SK-N-SH treated with all-trans-retinoic acid at 6 μM for 48 hours (cell line): Measurements from ENCODE around the gene INSYN1.

Experiments used
- ATAC-seq: fragments of 200-7000 bp; cut with Tn5 transposase; 3 replicates; pipeline ENCODE4 v1.9.1; 2020; ENCODE audit warnings: mild to moderate bottlenecking, moderate library complexity
- ARNTL ChIP-seq: fragments of 450-650 bp; formaldehyde crosslinking; IDR thresholded peaks from 2 replicates; pipeline ENCODE4 v1.5.0; 2020; ENCODE audit warnings: low read depth, mild to moderate bottlenecking, moderate library complexity, borderline replicate concordance
- BACH2 ChIP-seq: fragments of 250-450 bp; sonication (Bioruptor Pico); IDR thresholded peaks from 2 replicates; pipeline ENCODE4 v1.9.0; 2021; ENCODE audit warnings: mild to moderate bottlenecking, borderline replicate concordance
- ESRRG ChIP-seq: fragments of 250-450 bp; sonication (Bioruptor Pico); IDR thresholded peaks from 2 replicates; pipeline ENCODE4 v1.6.1; 2021; ENCODE audit warnings: mild to moderate bottlenecking
- ISL1 ChIP-seq: fragments of 250-450 bp; sonication (Bioruptor Pico); IDR thresholded peaks from 2 replicates; pipeline ENCODE4 v2.1.2; 2022; ENCODE audit warnings: mild to moderate bottlenecking, moderate library complexity
- OSR1 ChIP-seq: fragments of 250-450 bp; sonication (Bioruptor Pico); IDR thresholded peaks from 2 replicates; pipeline ENCODE4 v1.8.0; 2022; ENCODE audit warnings: moderate library complexity, mild to moderate bottlenecking, inconsistent platforms
- PPARA ChIP-seq: fragments of 250-450 bp; sonication (Bioruptor Pico); IDR thresholded peaks from 2 replicates; pipeline ENCODE4 v1.5.0; 2020; ENCODE audit warnings: mild to moderate bottlenecking, borderline replicate concordance
- RARB ChIP-seq: fragments of 250-450 bp; sonication (Bioruptor Pico); IDR thresholded peaks from 2 replicates; pipeline ENCODE4 v1.8.0; 2021; ENCODE audit warnings: mild to moderate bottlenecking, moderate library complexity
- SNAI2 ChIP-seq: fragments of 250-450 bp; sonication (Bioruptor Pico); IDR thresholded peaks from 2 replicates; pipeline ENCODE4 v1.5.0; 2020; ENCODE audit warnings: mild to moderate bottlenecking, moderate library complexity
- TCF4 ChIP-seq: fragments of 250-450 bp; sonication (Bioruptor Pico); IDR thresholded peaks from 2 replicates; pipeline ENCODE4 v1.8.0; 2021; ENCODE audit warnings: mild to moderate bottlenecking, moderate library complexity, borderline replicate concordance
- ZC3H10 ChIP-seq: fragments of 250-450 bp; sonication (Bioruptor Pico); IDR thresholded peaks from 2 replicates; pipeline ENCODE4 v1.5.1; 2021; ENCODE audit warnings: mild to moderate bottlenecking, moderate library complexity
- ZFP3 ChIP-seq: fragments of 250-450 bp; sonication (Bioruptor Pico); IDR thresholded peaks from 2 replicates; pipeline ENCODE4 v1.5.0; 2020; ENCODE audit warnings: mild to moderate bottlenecking, moderate library complexity
- ZFP30 ChIP-seq: fragments of 450-650 bp; formaldehyde crosslinking; IDR thresholded peaks from 2 replicates; pipeline ENCODE4 v1.5.0; 2022; ENCODE audit warnings: mild to moderate bottlenecking, moderate library complexity
- ZNF565 ChIP-seq: fragments of 450-650 bp; formaldehyde crosslinking; conservative IDR thresholded peaks from 2 replicates; pipeline ENCODE4 v1.5.0; 2020; ENCODE audit warnings: low read depth, mild to moderate bottlenecking, moderate library complexity
- ZNF70 ChIP-seq: fragments of 450-650 bp; formaldehyde crosslinking; IDR thresholded peaks from 2 replicates; pipeline ENCODE4 v1.5.0; 2020; ENCODE audit warnings: mild to moderate bottlenecking, moderate library complexity
- TF ChIP-seq, protein P1 (sequence below): fragments of 250-450 bp; sonication (Bioruptor Pico); IDR thresholded peaks from 2 replicates; pipeline ENCODE4 v1.5.1; 2020; ENCODE audit warnings: low read depth, mild to moderate bottlenecking, moderate library complexity
- TF ChIP-seq, protein P2 (sequence below): fragments of 250-450 bp; sonication (Bioruptor Pico); IDR thresholded peaks from 2 replicates; pipeline ENCODE4 v1.8.0; 2021; ENCODE audit warnings: low read depth, mild to moderate bottlenecking, moderate library complexity, borderline replicate concordance
- TF ChIP-seq, protein P3 (sequence below): fragments of 250-450 bp; sonication (Bioruptor Pico); IDR thresholded peaks from 2 replicates; pipeline ENCODE4 v1.8.0; 2020; ENCODE audit warnings: mild to moderate bottlenecking, moderate library complexity, borderline replicate concordance
- TF ChIP-seq, protein P4 (sequence below): fragments of 250-450 bp; sonication (Bioruptor Pico); IDR thresholded peaks from 2 replicates; pipeline ENCODE4 v1.5.0; 2020; ENCODE audit warnings: mild to moderate bottlenecking, moderate library complexity
- TF ChIP-seq, protein P5 (sequence below): fragments of 250-450 bp; sonication (Bioruptor Pico); IDR thresholded peaks from 2 replicates; pipeline ENCODE4 v1.5.1; 2021; ENCODE audit warnings: mild to moderate bottlenecking, moderate library complexity

INSYN1 gene

DNA sequence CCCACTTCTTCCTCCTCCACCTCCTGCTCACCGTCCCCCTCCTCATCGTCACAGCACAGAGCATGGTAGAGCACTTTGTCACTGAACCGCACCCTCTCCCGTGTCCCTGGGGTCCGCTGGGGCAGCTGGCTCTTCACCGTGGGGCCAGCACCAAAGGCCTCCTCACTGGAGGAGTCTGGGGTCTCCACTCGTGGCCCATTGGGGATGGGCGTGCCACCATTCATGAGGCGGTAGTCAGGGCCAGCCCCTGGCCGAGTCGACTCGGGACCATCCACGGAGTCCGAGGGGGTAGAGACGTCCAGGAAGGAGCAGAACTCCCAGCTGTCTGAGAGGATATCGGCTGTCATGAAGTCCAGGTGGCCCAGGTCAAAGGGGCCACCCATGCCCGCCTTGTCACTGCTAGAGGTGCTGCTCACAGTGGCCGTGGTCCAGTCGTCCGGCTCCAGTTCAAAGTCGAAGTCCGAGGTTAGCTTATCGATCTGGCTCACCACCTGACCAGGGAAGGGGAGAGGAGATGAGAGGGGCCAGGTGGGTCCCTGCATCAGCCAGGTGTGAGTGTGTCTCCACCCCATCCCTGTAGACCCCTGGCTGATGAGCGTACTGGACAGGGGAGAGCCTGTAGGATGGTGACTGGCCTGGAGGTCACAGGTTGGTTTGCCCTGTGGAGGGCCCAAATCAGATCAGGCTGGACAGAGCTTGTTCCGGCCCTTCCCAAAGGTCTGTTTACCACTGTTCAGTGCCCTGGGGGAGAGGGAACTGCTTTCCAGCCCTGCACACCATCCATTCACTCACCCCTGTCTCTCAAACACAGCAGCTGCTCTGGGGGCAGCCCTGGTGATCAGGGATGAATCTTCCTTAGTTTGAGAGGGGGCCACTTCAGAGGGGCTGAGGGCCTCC is 12.8 kb downstream of the INSYN1 start:
- no peak for ATAC-seq
- TF ChIP-seq ISL1 = no peak
- TF ChIP-seq ZNF565 (CRISPR knock-in tag) = no peak
- no peak for TF ChIP-seq PPARA (CRISPR knock-in tag)
- TF ChIP-seq ZNF70 (CRISPR knock-in tag) = no peak
- TF ChIP-seq, protein P1, sequence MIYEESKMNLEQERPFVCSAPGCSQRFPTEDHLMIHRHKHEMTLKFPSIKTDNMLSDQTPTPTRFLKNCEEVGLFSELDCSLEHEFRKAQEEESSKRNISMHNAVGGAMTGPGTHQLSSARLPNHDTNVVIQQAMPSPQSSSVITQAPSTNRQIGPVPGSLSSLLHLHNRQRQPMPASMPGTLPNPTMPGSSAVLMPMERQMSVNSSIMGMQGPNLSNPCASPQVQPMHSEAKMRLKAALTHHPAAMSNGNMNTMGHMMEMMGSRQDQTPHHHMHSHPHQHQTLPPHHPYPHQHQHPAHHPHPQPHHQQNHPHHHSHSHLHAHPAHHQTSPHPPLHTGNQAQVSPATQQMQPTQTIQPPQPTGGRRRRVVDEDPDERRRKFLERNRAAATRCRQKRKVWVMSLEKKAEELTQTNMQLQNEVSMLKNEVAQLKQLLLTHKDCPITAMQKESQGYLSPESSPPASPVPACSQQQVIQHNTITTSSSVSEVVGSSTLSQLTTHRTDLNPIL (CRISPR knock-in tag) = no peak
- TF ChIP-seq, protein P2, sequence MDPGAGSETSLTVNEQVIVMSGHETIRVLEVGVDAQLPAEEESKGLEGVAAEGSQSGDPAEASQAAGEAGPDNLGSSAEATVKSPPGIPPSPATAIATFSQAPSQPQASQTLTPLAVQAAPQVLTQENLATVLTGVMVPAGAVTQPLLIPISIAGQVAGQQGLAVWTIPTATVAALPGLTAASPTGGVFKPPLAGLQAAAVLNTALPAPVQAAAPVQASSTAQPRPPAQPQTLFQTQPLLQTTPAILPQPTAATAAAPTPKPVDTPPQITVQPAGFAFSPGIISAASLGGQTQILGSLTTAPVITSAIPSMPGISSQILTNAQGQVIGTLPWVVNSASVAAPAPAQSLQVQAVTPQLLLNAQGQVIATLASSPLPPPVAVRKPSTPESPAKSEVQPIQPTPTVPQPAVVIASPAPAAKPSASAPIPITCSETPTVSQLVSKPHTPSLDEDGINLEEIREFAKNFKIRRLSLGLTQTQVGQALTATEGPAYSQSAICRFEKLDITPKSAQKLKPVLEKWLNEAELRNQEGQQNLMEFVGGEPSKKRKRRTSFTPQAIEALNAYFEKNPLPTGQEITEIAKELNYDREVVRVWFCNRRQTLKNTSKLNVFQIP (CRISPR knock-in tag) = no peak
- TF ChIP-seq ARNTL (CRISPR knock-in tag) = no peak
- no peak for TF ChIP-seq SNAI2 (CRISPR knock-in tag)

DNA sequence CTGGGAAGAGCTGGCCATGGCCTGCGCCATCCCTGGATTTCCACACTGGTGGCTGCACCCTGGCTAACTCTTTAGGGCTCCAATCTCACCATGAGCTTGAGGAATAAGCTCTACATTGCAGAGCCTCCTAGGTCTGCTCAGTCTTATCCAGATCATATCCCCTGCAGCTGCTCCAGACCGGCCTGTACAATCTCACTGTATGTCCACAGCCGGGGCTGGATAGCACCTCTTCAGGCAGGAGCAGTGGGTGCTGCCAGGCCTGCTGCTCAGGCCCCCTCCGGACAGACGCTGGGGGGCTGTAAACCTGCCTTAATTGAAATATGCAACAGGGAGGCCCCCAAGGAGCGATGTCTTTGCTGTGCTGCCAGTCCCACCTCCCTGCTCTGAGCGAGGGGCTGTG is 15.6 kb downstream of the INSYN1 start:
- ATAC-seq = peak; percentile 44

More for the DNA sequence above, 15.6 kb downstream of the INSYN1 start:
- TF ChIP-seq ESRRG (no peak), RARB (CRISPR knock-in tag) (no peak), ARNTL (CRISPR knock-in tag) (no peak), ZFP3 (no peak), ZC3H10 (CRISPR knock-in tag) (no peak), ZFP30 (CRISPR knock-in tag) (no peak), BACH2 (CRISPR knock-in tag) (no peak), TCF4 (CRISPR knock-in tag) (no peak), OSR1 (CRISPR knock-in tag) (no peak), PPARA (CRISPR knock-in tag) (no peak)
- TF ChIP-seq, protein P1 (CRISPR knock-in tag) = no peak
- TF ChIP-seq, protein P3, sequence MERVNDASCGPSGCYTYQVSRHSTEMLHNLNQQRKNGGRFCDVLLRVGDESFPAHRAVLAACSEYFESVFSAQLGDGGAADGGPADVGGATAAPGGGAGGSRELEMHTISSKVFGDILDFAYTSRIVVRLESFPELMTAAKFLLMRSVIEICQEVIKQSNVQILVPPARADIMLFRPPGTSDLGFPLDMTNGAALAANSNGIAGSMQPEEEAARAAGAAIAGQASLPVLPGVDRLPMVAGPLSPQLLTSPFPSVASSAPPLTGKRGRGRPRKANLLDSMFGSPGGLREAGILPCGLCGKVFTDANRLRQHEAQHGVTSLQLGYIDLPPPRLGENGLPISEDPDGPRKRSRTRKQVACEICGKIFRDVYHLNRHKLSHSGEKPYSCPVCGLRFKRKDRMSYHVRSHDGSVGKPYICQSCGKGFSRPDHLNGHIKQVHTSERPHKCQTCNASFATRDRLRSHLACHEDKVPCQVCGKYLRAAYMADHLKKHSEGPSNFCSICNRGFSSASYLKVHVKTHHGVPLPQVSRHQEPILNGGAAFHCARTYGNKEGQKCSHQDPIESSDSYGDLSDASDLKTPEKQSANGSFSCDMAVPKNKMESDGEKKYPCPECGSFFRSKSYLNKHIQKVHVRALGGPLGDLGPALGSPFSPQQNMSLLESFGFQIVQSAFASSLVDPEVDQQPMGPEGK (CRISPR knock-in tag) = no peak
- TF ChIP-seq, protein P4, sequence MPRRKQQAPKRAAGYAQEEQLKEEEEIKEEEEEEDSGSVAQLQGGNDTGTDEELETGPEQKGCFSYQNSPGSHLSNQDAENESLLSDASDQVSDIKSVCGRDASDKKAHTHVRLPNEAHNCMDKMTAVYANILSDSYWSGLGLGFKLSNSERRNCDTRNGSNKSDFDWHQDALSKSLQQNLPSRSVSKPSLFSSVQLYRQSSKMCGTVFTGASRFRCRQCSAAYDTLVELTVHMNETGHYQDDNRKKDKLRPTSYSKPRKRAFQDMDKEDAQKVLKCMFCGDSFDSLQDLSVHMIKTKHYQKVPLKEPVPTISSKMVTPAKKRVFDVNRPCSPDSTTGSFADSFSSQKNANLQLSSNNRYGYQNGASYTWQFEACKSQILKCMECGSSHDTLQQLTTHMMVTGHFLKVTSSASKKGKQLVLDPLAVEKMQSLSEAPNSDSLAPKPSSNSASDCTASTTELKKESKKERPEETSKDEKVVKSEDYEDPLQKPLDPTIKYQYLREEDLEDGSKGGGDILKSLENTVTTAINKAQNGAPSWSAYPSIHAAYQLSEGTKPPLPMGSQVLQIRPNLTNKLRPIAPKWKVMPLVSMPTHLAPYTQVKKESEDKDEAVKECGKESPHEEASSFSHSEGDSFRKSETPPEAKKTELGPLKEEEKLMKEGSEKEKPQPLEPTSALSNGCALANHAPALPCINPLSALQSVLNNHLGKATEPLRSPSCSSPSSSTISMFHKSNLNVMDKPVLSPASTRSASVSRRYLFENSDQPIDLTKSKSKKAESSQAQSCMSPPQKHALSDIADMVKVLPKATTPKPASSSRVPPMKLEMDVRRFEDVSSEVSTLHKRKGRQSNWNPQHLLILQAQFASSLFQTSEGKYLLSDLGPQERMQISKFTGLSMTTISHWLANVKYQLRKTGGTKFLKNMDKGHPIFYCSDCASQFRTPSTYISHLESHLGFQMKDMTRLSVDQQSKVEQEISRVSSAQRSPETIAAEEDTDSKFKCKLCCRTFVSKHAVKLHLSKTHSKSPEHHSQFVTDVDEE (CRISPR knock-in tag) = no peak
- TF ChIP-seq, protein P5, sequence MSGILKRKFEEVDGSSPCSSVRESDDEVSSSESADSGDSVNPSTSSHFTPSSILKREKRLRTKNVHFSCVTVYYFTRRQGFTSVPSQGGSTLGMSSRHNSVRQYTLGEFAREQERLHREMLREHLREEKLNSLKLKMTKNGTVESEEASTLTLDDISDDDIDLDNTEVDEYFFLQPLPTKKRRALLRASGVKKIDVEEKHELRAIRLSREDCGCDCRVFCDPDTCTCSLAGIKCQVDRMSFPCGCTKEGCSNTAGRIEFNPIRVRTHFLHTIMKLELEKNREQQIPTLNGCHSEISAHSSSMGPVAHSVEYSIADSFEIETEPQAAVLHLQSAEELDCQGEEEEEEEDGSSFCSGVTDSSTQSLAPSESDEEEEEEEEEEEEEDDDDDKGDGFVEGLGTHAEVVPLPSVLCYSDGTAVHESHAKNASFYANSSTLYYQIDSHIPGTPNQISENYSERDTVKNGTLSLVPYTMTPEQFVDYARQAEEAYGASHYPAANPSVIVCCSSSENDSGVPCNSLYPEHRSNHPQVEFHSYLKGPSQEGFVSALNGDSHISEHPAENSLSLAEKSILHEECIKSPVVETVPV (CRISPR knock-in tag) = no peak
